NCI-H345 treated with DMSO at 0.1 percent for 48 hours (cell line): ENCODE measurements around the gene ICAM3.

Source experiments
- DNase-seq: peaks from one replicate; lab custom pipeline; 2025; ENCODE audit not compliant: unreplicated experiment; lab: John Stamatoyannopoulos, UW

Gene ICAM3

GRCh38 chr19:10292789-10293636 is 46.4 kb downstream of the ICAM3 start:
- no peak for DNase-seq

DNA sequence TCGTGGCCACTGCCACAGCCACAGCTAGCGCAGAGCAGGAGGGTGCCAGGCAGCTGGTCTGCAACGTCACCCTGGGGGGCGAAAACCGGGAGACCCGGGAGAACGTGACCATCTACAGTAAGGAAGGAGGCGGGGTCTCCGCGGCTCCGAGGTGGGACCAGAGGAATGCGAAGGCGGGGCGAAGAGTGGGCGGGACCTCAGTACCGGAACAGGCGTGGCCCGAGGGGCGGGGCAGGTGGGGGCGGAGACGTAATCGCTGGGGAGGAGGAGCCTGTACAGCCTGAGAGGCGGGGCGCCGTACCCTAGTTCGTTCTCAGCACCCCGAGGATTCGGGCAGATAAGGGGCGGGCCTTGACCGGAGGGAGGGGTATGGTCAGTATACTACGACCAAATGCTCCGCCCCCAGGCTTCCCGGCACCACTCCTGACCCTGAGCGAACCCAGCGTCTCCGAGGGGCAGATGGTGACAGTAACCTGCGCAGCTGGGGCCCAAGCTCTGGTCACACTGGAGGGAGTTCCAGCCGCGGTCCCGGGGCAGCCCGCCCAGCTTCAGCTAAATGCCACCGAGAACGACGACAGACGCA is 47.1 kb downstream of the ICAM3 start:
- peak; percentile 33 for DNase-seq

- no peak for DNase-seq
These were observed 47.7 kb downstream of the ICAM3 start for GRCh38 chr19:10291554-10292205.

DNA sequence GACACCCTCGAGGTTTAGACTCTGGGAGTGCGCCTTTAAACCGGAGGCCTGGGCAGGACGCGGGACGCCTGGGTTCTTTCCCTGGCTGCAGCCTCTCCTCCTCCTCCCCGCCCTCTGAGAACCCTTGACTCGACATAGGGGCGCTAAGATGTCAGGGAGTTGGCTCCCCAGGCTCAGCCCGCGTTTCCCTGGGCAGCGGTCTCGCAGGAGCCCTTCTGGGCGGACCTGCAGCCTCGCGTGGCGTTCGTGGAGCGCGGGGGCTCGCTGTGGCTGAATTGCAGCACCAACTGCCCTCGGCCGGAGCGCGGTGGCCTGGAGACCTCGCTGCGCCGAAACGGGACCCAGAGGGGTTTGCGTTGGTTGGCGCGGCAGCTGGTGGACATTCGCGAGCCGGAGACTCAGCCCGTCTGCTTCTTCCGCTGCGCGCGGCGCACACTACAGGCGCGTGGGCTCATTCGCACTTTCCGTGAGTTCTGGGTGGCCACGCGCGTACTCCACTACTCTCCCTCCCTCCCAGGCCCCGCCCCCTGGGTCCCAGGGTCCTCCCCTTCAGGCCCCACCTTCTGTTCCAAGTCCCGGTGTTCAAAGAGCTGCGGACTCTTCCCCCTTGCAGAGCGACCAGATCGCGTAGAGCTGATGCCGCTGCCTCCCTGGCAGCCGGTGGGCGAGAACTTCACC is 48.4 kb downstream of the ICAM3 start:
- no peak for DNase-seq

DNA sequence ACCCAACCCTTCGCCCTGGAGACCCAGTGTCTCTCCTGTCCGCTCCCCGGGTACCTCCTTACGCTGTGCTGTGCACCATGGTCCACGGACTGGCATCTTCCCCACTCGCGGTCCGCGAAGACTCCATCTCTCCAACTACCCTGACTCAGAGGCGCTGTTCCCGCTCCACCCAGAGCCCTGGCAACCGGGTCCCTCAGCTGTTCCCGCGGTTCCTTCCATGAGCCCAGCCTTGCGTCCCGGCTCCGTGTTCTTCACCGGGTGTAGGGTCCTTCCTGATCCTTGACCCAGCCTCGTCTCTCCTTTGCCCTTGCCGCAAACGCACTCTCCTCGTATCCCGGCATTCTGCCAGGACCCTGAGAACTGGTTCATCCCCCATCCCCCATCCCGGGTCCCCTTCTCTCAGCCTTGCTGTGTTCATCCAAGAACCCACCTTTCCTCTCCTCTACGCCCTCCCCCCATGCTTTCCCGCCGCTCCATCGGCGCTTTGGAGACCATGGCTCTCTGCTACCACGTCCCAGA is 49.0 kb downstream of the ICAM3 start:
- DNase-seq, result no peak

DNA sequence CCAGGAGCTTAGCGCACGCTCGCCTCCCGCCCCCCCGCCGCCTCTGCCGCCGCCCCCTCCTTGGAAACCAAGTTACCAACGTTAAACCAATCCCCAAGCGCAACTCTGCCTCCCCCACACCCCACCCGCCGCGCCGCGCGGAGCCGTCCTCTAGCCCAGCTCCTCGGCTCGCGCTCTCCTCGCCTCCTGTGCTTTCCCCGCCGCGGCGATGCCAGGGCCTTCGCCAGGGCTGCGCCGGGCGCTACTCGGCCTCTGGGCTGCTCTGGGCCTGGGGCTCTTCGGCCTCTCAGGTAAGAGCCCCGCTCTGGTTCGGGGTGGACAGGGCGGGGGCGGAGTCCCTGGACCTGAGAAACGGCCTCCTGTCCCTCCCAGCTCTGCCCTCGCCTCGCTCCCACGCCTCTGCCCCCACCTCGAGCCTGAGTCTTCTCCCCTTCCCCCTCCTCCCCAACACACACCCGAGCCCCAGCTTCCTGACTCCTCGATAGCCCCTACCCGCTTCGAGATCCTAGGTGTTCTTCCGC is 49.5 kb downstream of the ICAM3 start, which contains the start of gene ICAM5:
Gene ICAM5, plus strand, starts transcription at position 117 of the 521 bp plus-strand sequence. Its CDS starts 92 bp downstream, at position 209.
- DNase-seq, result no peak

- no peak for DNase-seq
These were observed 50.1 kb downstream of the ICAM3 start for GRCh38 chr19:10289167-10289835.

- DNase-seq, result no peak
These were observed 50.7 kb downstream of the ICAM3 start for GRCh38 chr19:10288662-10289166.

- no peak for DNase-seq
These were observed 52.4 kb downstream of the ICAM3 start, which contains the start of gene ICAM4 for GRCh38 chr19:10286803-10287737. TSS of gene ICAM4 (plus strand) at chr19:10286955. CDS start at chr19:10287013, 58 bp downstream.

DNA sequence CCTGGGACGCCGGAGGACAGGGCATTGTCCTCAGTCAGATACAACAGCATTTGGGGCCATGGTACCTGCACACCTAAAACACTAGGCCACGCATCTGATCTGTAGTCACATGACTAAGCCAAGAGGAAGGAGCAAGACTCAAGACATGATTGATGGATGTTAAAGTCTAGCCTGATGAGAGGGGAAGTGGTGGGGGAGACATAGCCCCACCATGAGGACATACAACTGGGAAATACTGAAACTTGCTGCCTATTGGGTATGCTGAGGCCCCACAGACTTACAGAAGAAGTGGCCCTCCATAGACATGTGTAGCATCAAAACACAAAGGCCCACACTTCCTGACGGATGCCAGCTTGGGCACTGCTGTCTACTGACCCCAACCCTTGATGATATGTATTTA is 54.0 kb downstream of the ICAM3 start:
- no peak for DNase-seq

DNA sequence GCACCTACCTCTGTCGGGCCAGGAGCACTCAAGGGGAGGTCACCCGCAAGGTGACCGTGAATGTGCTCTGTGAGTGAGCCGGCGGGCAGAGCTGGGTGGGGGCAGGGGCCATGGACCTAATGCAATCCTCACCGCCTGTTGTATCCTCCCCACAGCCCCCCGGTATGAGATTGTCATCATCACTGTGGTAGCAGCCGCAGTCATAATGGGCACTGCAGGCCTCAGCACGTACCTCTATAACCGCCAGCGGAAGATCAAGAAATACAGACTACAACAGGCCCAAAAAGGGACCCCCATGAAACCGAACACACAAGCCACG is 54.5 kb downstream of the ICAM3 start:
- no peak for DNase-seq

DNA sequence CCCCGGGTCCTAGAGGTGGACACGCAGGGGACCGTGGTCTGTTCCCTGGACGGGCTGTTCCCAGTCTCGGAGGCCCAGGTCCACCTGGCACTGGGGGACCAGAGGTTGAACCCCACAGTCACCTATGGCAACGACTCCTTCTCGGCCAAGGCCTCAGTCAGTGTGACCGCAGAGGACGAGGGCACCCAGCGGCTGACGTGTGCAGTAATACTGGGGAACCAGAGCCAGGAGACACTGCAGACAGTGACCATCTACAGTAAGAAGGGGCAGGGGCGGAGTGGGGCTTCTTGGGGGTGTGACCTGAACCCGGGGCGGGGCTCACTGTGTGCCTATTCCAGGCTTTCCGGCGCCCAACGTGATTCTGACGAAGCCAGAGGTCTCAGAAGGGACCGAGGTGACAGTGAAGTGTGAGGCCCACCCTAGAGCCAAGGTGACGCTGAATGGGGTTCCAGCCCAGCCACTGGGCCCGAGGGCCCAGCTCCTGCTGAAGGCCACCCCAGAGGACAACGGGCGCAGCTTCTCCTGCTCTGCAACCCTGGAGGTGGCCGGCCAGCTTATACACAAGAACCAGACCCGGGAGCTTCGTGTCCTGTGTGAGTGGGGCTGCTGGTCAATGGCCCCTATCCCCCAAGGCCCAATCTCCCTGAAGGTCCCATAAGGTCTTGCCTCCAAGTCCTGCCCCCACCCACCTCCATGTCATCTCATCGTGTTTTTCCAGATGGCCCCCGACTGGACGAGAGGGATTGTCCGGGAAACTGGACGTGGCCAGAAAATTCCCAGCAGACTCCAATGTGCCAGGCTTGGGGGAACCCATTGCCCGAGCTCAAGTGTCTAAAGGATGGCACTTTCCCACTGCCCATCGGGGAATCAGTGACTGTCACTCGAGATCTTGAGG is 55.1 kb downstream of the ICAM3 start:
- DNase-seq, result no peak
